HG02798 (cell line): ENCODE results near the gene SCGB1D1.
"Not testable (repeated sequence)": the region's sequence is repeated elsewhere in the genome, so short reads cannot be mapped to it uniquely, and the experiment has no call there.

Source experiments
- ATAC-seq: cut with Tn5 transposase; IDR thresholded peaks from one replicate; pipeline ENCODE4 v1.9.1; 2021; ENCODE audit warnings: mild to moderate bottlenecking; ENCODE audit not compliant: unreplicated experiment, poor library complexity

Gene SCGB1D1

GRCh38 chr11:62157603-62158002 lies 32.4 kb upstream of the SCGB1D1 start:
- ATAC-seq, result no peak

- no peak for ATAC-seq
Measured at GRCh38 chr11:62166371-62166770, 23.6 kb upstream of the SCGB1D1 start.

GRCh38 chr11:62169448-62169847 lies 20.6 kb upstream of the SCGB1D1 start:
- ATAC-seq, result no peak

GRCh38 chr11:62169935-62170334 lies 20.1 kb upstream of the SCGB1D1 start:
- ATAC-seq, result no peak

GRCh38 chr11:62171261-62171723 lies 18.7 kb upstream of the SCGB1D1 start:
- no peak for ATAC-seq

GRCh38 chr11:62172294-62172693 lies 17.7 kb upstream of the SCGB1D1 start:
- no peak for ATAC-seq

GRCh38 chr11:62176766-62177165 lies 13.2 kb upstream of the SCGB1D1 start:
- ATAC-seq, result no peak

GRCh38 chr11:62179995-62180394 lies 10.0 kb upstream of the SCGB1D1 start:
- ATAC-seq, result no peak

GRCh38 chr11:62181097-62181496 lies 8.9 kb upstream of the SCGB1D1 start:
- ATAC-seq, result no peak

- no peak for ATAC-seq
Measured at GRCh38 chr11:62182147-62182891, 7.7 kb upstream of the SCGB1D1 start.

- ATAC-seq, result no peak
Measured at GRCh38 chr11:62186195-62186594, 3.8 kb upstream of the SCGB1D1 start.

- ATAC-seq, result no peak
Measured at GRCh38 chr11:62193952-62194351, 3.9 kb downstream of the SCGB1D1 start.

- not testable (repeated sequence) for ATAC-seq
Measured at GRCh38 chr11:62195010-62195409, 5.0 kb downstream of the SCGB1D1 start.

- ATAC-seq, result no peak
Measured at GRCh38 chr11:62195945-62196344, 5.9 kb downstream of the SCGB1D1 start.

GRCh38 chr11:62197400-62197799 lies 7.4 kb downstream of the SCGB1D1 start:
- ATAC-seq, result not testable (repeated sequence)

GRCh38 chr11:62201376-62201775 lies 11.4 kb downstream of the SCGB1D1 start:
- no peak for ATAC-seq

- ATAC-seq, result no peak
Measured at GRCh38 chr11:62202910-62203309, 12.9 kb downstream of the SCGB1D1 start.

GRCh38 chr11:62204430-62204829 lies 14.4 kb downstream of the SCGB1D1 start:
- no peak for ATAC-seq

GRCh38 chr11:62205441-62205840 lies 15.4 kb downstream of the SCGB1D1 start:
- no peak for ATAC-seq

- not testable (repeated sequence) for ATAC-seq
Measured at GRCh38 chr11:62206276-62207066, 16.5 kb downstream of the SCGB1D1 start.

GRCh38 chr11:62208785-62209144 lies 18.7 kb downstream of the SCGB1D1 start:
- no peak for ATAC-seq
